Forelimb muscle (tissue), 1 donor: Measurements from ENCODE around the gene UQCC3. TPM values are rescaled to one million over a fixed set of nuclear protein-coding genes. Genes with fewer than 3 reads are reported as not detected.

Experiments used
- polyA plus RNA-seq: library from polyadenylated mRNA; unstranded; fragments of 120-200 nt; gene quantifications from one replicate; pipeline ENCODE4 v1.2.1, GENCODE V29; 2013; ENCODE audit not compliant: insufficient read length

Gene UQCC3
- polyA plus RNA-seq, 1 donor, result 5.5 TPM

Other genes with a start within 250 kb of the UQCC3 start
- 240 TPM for gene AHNAK, start 124.9 kb upstream of the UQCC3 start, polyA plus RNA-seq
- 3,650 TPM for gene EEF1G, start 97.8 kb upstream of the UQCC3 start, polyA plus RNA-seq
- 11.2 TPM for gene TUT1, start 80.2 kb upstream of the UQCC3 start, polyA plus RNA-seq
- 38.7 TPM for gene MTA2, start 69.8 kb upstream of the UQCC3 start, polyA plus RNA-seq
- 15.3 TPM for gene EML3, start 58.9 kb upstream of the UQCC3 start, polyA plus RNA-seq
- 1.4 TPM for gene ROM1, start 58.4 kb upstream of the UQCC3 start, polyA plus RNA-seq
- 21.9 TPM for gene B3GAT3, start 49.7 kb upstream of the UQCC3 start, polyA plus RNA-seq
- gene GANAB, start 25.1 kb upstream of the UQCC3 start, polyA plus RNA-seq, result 142 TPM
- 10.9 TPM for gene INTS5, start 18.4 kb upstream of the UQCC3 start, polyA plus RNA-seq
- 29.4 TPM for gene C11orf98, start 6.5 kb upstream of the UQCC3 start, polyA plus RNA-seq
- 2.8 TPM for gene CSKMT, start 6.4 kb upstream of the UQCC3 start, polyA plus RNA-seq
- 5.8 TPM for gene LBHD1, start 594 bp downstream of the UQCC3 start, polyA plus RNA-seq
- 145 TPM for gene UBXN1, start 7.4 kb downstream of the UQCC3 start, polyA plus RNA-seq
- 18.8 TPM for gene LRRN4CL, start 17.9 kb downstream of the UQCC3 start, polyA plus RNA-seq
- 16.5 TPM for gene BSCL2, start 35.8 kb downstream of the UQCC3 start, polyA plus RNA-seq
- gene GNG3, start 36.0 kb downstream of the UQCC3 start, polyA plus RNA-seq, result 0.68 TPM
- 41.3 TPM for gene HNRNPUL2, start 55.8 kb downstream of the UQCC3 start, polyA plus RNA-seq
- 28.2 TPM for gene TTC9C, start 56.8 kb downstream of the UQCC3 start, polyA plus RNA-seq
- 4.1 TPM for gene ZBTB3, start 82.5 kb downstream of the UQCC3 start, polyA plus RNA-seq
- 83.2 TPM for gene POLR2G, start 89.9 kb downstream of the UQCC3 start, polyA plus RNA-seq
- gene TAF6L, start 99.7 kb downstream of the UQCC3 start, polyA plus RNA-seq, result 17.0 TPM
- 27.2 TPM for gene TMEM179B, start 115.7 kb downstream of the UQCC3 start, polyA plus RNA-seq
- 15.5 TPM for gene TMEM223, start 120.3 kb downstream of the UQCC3 start, polyA plus RNA-seq
- 64.5 TPM for gene NXF1, start 133.8 kb downstream of the UQCC3 start, polyA plus RNA-seq
- 32.0 TPM for gene STX5, start 160.4 kb downstream of the UQCC3 start, polyA plus RNA-seq
- gene TEX54, start 161.2 kb downstream of the UQCC3 start, polyA plus RNA-seq, result not detected
- 33.1 TPM for gene WDR74, start 167.9 kb downstream of the UQCC3 start, polyA plus RNA-seq
- 29.9 TPM for gene SLC3A2, start 209.2 kb downstream of the UQCC3 start, polyA plus RNA-seq
- gene CHRM1, start 249.7 kb downstream of the UQCC3 start, polyA plus RNA-seq, result 0.09 TPM